Activated CD8-positive, alpha-beta T cell treated with anti-CD3 and anti-CD28 coated beads, Interleukin-2, amount 10 ng/mL, durations not matched to agents 7 days and 5 days (primary cell): Measurements from ENCODE around the gene PAM. TPM values are rescaled to one million over a fixed set of nuclear protein-coding genes. Genes with fewer than 3 reads are reported as not detected.

Experiments used
- ATAC-seq: fragments of 150-1000 bp; cut with Tn5 transposase; one replicate; pipeline ENCODE4 v1.10.0; 2021; ENCODE audit warnings: moderate library complexity
- CTCF ChIA-PET: fragments of 350-600 bp; sonication (Branson Sonifier 250); formaldehyde crosslinking; loops from one replicate; lab custom pipeline; 2021; ENCODE audit warnings: antibody characterized with exemption; lab: Charles Lee
- POLR2A ChIA-PET: fragments of 350-600 bp; sonication (Branson Sonifier 250); formaldehyde crosslinking; loops from one replicate; lab custom pipeline; 2021; ENCODE audit warnings: antibody characterized with exemption; lab: Charles Lee
- DNase-seq: peaks from one replicate; pipeline ENCODE4 v3.0.0-alpha.2; 2020
- H3K27ac Mint-ChIP-seq: one replicate; pipeline ENCODE4 v1.8.0; 2021; ENCODE audit warnings: mild to moderate bottlenecking, mixed read lengths
- H3K27me3 Mint-ChIP-seq: one replicate; pipeline ENCODE4 v1.8.0; 2021; ENCODE audit warnings: low read depth, mixed read lengths
- H3K36me3 Mint-ChIP-seq: one replicate; pipeline ENCODE4 v1.8.0; 2021; ENCODE audit warnings: low read depth, mixed read lengths
- H3K4me1 Mint-ChIP-seq: one replicate; pipeline ENCODE4 v1.8.0; 2021; ENCODE audit warnings: low read depth, mixed read lengths
- H3K4me3 Mint-ChIP-seq: one replicate; pipeline ENCODE4 v1.8.0; 2021; ENCODE audit warnings: mild to moderate bottlenecking, mixed read lengths
- H3K9me3 Mint-ChIP-seq: one replicate; pipeline ENCODE4 v1.8.0; 2022; ENCODE audit warnings: mixed read lengths; ENCODE audit not compliant: insufficient read depth
- total RNA-seq, 2 experiments: library from RNA; stranded (reverse); gene quantifications; one replicate each; pipeline ENCODE4 v1.2.3, GENCODE V29; 2021

Gene PAM
- total RNA-seq, 2 experiments from 2014 or later = 16.1 to 16.3 TPM

DNA sequence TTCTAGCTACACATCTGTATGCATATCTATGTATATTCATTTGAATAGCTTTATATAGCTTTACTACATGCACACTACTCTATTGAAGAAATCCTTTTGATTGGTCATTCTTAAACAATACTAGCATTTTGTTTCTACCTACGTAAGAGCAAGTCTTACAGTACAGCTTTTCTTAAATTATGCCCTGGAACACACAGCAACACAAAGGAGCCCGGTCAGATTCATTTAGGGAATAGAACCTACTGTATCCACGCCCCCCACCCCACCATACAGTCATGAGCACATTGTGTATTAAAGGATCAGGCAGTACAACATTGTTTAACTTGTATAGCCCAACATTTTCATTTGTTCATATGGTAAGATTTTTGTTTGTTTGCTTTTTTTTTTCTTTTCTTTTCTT, 202.0 kb downstream of the PAM start:
- H3K4me1 Mint-ChIP-seq = no peaks in the 10 kb centered on the region
- no peaks in the 10 kb centered on the region for H3K9me3 Mint-ChIP-seq
- H3K27me3 Mint-ChIP-seq = no peaks in the 10 kb centered on the region
- ChIA-PET CTCF (no interaction called here), POLR2A (no interaction called here)
- no peak overlapping the region for H3K4me3 Mint-ChIP-seq
- peaks cover 3% of the 10 kb centered on the region for H3K36me3 Mint-ChIP-seq
- DNase-seq (no peak), ATAC-seq (no peak)
- H3K27ac Mint-ChIP-seq = no peak overlapping the region

DNA sequence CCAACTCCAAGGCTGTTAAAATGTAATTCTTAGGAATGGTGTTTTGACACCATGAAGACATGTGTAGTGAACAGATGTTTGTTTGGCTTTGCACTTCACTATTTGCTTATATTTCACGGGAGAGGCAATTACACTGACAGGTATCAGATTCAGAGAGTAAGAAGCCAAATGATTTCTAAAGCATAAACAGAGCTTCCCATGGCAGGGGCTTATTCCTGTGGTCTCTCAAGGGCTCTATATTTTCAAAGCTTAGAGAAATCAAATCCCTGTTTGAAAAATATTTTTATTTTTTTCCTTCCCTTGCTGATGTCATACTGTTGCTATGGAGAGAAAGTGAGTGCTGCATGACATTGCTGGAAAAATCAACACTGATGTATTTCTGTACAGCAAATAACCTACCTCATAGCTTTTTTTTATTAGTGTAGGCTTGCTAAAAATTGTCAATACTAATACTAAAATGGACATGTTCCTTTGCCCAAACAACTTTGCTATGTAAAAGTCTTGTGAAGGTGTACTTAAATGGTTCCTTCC, 203.4 kb downstream of the PAM start:
- H3K27me3 Mint-ChIP-seq = no peaks in the 10 kb centered on the region
- no peak for ATAC-seq
- DNase-seq = no peak
- no peak overlapping the region for H3K4me3 Mint-ChIP-seq
- no peaks in the 10 kb centered on the region for H3K9me3 Mint-ChIP-seq
- POLR2A ChIA-PET = no interaction called here
- CTCF ChIA-PET = interaction anchor here (1.0 kb wide), 1 partner anchor 178 kb away, joined by 4 read pairs; no protein-coding TSS in a partner anchor
- peaks cover 3% of the 10 kb centered on the region for H3K36me3 Mint-ChIP-seq
- no peaks in the 10 kb centered on the region for H3K4me1 Mint-ChIP-seq
- no peak overlapping the region for H3K27ac Mint-ChIP-seq

DNA sequence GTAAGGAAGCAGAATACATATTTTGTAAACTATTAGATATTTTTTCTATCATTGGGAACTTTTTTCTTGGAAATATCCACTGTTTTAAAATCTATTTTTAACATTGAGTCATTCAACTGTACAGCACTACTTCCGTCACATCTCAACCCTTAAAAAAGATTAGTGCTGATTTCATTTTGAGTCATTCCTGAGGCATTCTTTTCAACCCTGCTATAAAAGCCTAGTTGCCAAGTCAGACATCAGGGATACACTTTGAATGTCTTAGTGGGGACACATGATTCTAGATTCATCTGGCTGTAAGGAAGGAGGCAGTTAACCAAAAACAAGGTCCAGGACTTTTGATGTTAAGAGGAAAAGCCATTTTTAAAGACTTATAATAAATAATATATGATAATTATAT, 203.9 kb downstream of the PAM start:
- Mint-ChIP-seq H3K4me1 (peaks cover 4% of the 10 kb centered on the region), H3K27ac (no peak overlapping the region), H3K36me3 (peaks cover 3% of the 10 kb centered on the region), H3K27me3 (no peaks in the 10 kb centered on the region), H3K9me3 (no peaks in the 10 kb centered on the region), H3K4me3 (no peak overlapping the region)
- ATAC-seq (no peak), DNase-seq (no peak)
- ChIA-PET POLR2A (no interaction called here), CTCF (interaction anchor here (1.0 kb wide), 1 partner anchor 179 kb away, joined by 4 read pairs; no protein-coding TSS in a partner anchor)

DNA sequence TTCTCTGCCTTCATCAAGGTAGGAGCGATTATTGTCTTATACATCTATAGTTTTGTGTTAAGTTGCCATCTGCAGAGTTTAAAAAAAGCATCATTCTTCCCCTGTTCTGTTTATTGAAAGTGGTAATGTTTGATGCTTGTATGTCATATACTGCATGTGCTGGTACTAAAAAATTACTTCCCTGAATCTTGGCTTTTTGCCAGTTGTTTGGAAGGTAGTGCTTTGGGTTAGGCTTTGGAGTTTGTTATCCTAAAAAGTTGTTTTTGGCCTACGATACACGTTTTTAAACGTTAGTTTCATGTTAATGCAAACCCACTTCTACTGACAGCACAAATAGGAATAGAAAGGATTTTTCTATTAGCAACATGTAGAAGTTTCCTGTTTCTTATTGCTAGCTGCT, 206.6 kb downstream of the PAM start:
- ChIA-PET POLR2A (no interaction called here), CTCF (interaction anchor here (0.7 to 1.8 kb wide), 2 partner anchors 9 to 12 kb away, joined by 3 to 4 read pairs; no protein-coding TSS in a partner anchor)
- no peaks in the 10 kb centered on the region for H3K27me3 Mint-ChIP-seq
- H3K27ac Mint-ChIP-seq = no peak overlapping the region
- no peak overlapping the region for H3K4me3 Mint-ChIP-seq
- DNase-seq (no peak), ATAC-seq (no peak)
- peaks cover 3% of the 10 kb centered on the region for H3K36me3 Mint-ChIP-seq
- no peaks in the 10 kb centered on the region for H3K9me3 Mint-ChIP-seq
- peaks cover 4% of the 10 kb centered on the region for H3K4me1 Mint-ChIP-seq

DNA sequence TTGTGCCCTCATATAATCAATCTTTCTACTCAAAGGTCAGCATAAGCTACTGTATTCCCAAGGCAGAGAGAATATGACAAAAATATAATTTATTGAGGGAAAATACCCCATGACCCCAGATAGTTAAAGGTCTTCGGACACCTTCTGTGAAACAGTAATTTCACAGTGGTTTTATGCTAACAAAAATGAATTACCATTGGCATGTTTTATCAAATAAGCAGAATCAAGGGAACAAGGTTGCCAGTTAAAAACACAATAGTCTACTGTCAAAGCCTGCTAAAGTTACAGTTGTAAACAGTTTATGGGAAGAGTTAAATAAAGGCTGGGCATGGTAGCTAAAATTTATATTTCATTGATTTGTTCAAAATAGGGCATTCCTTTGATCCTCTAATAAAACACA, 210.5 kb downstream of the PAM start:
- H3K4me3 Mint-ChIP-seq = no peak overlapping the region
- no peak overlapping the region for H3K27ac Mint-ChIP-seq
- CTCF ChIA-PET = no interaction called here
- POLR2A ChIA-PET = no interaction called here
- ATAC-seq (no peak), DNase-seq (no peak)
- no peaks in the 10 kb centered on the region for H3K36me3 Mint-ChIP-seq
- H3K27me3 Mint-ChIP-seq = no peaks in the 10 kb centered on the region
- no peaks in the 10 kb centered on the region for H3K9me3 Mint-ChIP-seq
- H3K4me1 Mint-ChIP-seq = peaks cover 4% of the 10 kb centered on the region

DNA sequence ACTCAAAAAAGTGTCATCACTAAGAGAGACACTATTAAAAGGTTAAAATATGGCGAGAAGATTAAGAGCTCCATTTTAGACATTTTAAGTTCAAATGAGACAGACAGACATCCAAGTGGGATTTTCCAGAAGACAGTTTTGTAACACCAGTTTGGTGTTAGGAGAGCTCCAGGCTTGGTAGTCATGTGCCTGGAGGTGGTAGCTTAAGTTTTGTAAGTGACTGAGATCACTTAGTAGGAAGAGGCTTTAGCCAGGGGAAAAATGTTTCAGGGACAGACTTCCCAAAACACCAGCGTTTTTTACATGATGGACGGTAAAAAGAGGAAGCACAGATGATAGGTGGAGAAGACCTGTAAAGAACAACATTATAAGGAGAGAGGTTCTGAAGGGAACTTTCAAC, 214.5 kb downstream of the PAM start:
- no peak for DNase-seq
- H3K4me1 Mint-ChIP-seq = peaks cover 3% of the 10 kb centered on the region
- H3K27ac Mint-ChIP-seq = no peak overlapping the region
- ChIA-PET POLR2A (no interaction called here), CTCF (interaction anchor here (1.0 kb wide), 1 partner anchor 33 kb away, joined by 3 read pairs; no protein-coding TSS in a partner anchor)
- no peaks in the 10 kb centered on the region for H3K27me3 Mint-ChIP-seq
- no peaks in the 10 kb centered on the region for H3K9me3 Mint-ChIP-seq
- no peak overlapping the region for H3K4me3 Mint-ChIP-seq
- ATAC-seq = no peak
- no peaks in the 10 kb centered on the region for H3K36me3 Mint-ChIP-seq

DNA sequence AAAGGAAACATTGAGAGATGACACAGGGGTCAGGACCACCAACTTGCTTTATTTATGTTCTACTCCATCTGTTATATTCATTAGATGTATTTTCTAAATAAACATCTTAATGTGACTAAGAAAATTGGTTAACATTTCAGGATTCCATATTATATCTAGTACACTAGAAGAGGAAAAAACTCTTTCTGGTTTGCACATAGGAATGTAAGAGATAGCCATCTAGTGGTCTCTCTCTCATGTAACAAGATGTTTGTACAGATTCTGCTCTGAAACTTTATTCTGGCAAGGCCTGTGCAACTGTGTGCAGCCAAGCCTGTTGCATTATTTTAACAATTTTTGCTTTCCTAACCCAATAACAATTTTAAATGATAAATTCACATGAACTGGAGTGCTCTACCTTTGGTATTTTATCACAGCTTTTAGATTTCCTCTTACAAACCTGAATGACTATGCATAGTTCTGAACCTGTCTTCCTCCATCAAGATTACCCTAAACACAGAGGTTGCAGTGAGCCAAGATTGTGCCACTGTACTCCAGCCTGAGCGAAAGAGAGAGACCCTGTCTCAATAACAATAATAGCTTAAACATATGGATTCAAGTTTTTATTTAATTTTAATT, 216.7 kb downstream of the PAM start:
- H3K36me3 Mint-ChIP-seq = no peaks in the 10 kb centered on the region
- peaks cover 3% of the 10 kb centered on the region for H3K4me1 Mint-ChIP-seq
- DNase-seq (no peak), ATAC-seq (peak; percentile 44)
- no peaks in the 10 kb centered on the region for H3K27me3 Mint-ChIP-seq
- no peak overlapping the region for H3K4me3 Mint-ChIP-seq
- H3K9me3 Mint-ChIP-seq = no peaks in the 10 kb centered on the region
- CTCF ChIA-PET = interaction anchor here (0.8 to 3.8 kb wide), 7 partner anchors 9 to 291 kb away, joined by 3 to 23 read pairs (median 3); no protein-coding TSS in a partner anchor
- POLR2A ChIA-PET = no interaction called here
- H3K27ac Mint-ChIP-seq = no peak overlapping the region

DNA sequence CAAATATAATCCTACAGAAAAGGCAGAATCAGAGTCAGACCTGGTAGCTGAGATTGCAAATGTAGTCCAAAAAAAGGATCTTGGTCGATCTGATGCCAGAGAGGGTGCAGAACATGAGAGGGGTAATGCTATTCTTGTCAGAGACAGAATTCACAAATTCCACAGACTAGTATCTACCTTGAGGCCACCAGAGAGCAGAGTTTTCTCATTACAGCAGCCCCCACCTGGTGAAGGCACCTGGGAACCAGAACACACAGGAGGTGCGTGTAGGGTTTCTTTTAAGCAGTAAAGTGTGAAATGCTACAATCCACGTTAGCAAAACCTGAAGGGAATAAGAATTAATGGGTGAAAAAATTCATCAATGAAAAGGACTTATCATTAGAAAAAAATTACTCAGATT, 219.1 kb downstream of the PAM start:
- Mint-ChIP-seq H3K27me3 (no peaks in the 10 kb centered on the region), H3K27ac (no peak overlapping the region), H3K9me3 (no peaks in the 10 kb centered on the region), H3K4me1 (peaks cover 3% of the 10 kb centered on the region), H3K4me3 (no peak overlapping the region), H3K36me3 (no peaks in the 10 kb centered on the region)
- no peak for ATAC-seq
- CTCF ChIA-PET = interaction anchor here (1.6 kb wide), 1 partner anchor 165 kb away, joined by 5 read pairs; no protein-coding TSS in a partner anchor
- no peak for DNase-seq
- POLR2A ChIA-PET = no interaction called here

DNA sequence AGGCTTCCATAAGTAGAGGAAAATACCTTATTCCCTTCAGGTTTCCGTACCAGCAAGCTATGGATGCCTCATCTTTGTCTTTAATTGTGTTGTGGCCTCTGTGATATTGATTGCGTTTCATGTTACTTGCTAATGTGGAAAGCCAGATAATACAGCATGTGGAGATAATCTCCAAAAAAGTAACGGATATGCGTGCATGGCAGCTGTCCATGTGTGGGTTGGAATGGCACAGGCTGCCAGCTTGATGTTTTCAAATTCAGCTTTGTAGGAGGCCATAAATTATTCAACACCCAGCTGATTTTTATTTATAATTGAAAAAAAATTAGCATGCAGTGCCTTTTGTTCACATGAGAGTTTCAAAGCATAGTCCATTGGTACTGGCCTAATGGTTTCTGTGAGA, 219.9 kb downstream of the PAM start:
- Mint-ChIP-seq H3K27me3 (no peaks in the 10 kb centered on the region), H3K36me3 (no peaks in the 10 kb centered on the region), H3K9me3 (no peaks in the 10 kb centered on the region), H3K4me3 (no peak overlapping the region), H3K4me1 (peaks cover 3% of the 10 kb centered on the region), H3K27ac (no peak overlapping the region)
- POLR2A ChIA-PET = no interaction called here
- DNase-seq (no peak), ATAC-seq (no peak)
- CTCF ChIA-PET = no interaction called here

DNA sequence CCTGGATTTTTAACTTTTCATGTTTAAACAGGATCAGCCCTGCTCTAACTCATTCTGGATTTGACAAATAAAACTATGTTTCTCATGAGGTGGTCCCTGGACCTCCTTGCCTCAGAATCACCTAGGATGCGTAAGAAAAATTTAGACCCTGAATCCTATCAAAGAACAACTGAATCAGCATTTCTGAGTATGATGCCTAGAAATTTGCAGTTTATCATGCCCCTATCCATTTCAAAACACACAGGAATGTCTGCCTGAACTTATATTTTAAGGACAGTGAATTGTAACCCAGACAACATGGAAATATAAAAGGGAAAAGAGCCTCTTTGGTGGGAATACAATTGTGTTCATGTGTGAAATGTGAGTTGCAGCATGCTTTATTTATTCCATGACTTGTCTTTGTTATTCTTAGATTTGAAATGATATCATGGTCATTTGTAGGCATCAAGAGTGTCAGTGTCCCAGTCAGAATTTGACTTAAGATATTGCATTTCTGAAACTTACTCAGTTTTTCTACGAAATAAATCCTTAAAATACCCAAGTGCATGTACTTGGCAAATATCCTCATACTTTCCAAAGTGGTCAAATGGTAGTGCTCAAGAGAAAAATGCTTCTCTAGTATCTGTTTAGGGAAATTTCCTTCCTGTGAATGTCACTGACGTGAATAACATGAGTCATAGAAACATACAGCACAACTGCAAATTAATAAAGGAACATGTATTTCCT, 220.5 kb downstream of the PAM start:
- no peaks in the 10 kb centered on the region for H3K9me3 Mint-ChIP-seq
- DNase-seq (no peak), ATAC-seq (no peak)
- ChIA-PET POLR2A (no interaction called here), CTCF (no interaction called here)
- H3K36me3 Mint-ChIP-seq = no peaks in the 10 kb centered on the region
- no peak overlapping the region for H3K4me3 Mint-ChIP-seq
- H3K27me3 Mint-ChIP-seq = no peaks in the 10 kb centered on the region
- H3K4me1 Mint-ChIP-seq = peaks cover 3% of the 10 kb centered on the region
- no peak overlapping the region for H3K27ac Mint-ChIP-seq

DNA sequence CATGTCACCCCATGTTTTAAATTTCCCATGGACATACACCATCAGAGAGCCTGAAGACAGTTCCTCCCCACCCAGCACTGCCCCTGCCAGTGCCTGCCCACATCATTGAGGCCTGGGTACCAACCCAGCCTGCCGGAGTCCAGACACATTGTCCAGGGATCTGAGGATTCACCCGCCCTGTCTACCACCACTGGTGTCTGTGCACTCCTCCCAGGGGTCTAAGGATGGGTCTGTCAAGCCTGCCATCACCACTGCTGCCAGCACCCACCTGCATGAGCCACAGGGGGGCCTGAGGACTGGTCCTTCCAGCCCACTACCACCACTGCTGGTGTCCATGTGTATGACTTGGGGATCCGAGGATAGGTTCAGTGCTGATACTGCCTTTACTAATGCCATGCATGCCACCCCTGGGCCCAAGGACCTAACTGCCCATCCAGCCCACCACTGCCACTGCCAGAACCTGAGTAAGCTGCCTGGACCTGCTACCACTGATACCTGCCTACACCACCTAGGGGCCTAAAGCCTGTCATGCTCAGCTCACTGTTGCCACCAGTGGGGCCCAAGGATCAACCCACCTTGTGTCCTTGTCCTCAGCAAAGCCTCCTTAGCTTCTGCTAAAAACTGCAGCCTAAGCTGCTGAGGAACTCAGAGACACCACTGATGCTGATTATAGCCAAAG, 227.0 kb downstream of the PAM start:
- CTCF ChIA-PET = no interaction called here
- H3K4me1 Mint-ChIP-seq = no peaks in the 10 kb centered on the region
- H3K27ac Mint-ChIP-seq = no peak overlapping the region

DNA sequence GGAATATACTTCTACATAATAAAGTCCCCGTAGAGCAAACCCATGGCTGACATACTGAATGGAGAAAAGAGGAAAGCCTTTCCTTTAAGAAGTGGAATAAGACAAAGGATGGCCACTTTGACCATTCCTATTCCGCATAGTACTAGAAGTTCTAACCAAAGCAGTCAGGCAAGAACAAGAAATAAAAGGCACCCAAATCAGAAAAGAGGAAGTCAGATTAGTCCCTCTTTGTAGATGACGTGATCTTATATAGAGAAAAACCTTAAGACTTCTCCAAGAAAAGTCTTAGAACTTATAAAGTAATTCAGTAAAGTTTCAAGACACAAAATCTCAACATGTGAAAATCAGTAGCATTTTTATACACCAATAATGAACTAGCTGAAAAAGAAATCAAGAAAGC, 231.0 kb downstream of the PAM start:
- Mint-ChIP-seq H3K9me3 (peaks cover 17% of the 10 kb centered on the region), H3K4me1 (no peaks in the 10 kb centered on the region), H3K27me3 (no peaks in the 10 kb centered on the region), H3K4me3 (no peak overlapping the region), H3K36me3 (peaks cover 8% of the 10 kb centered on the region), H3K27ac (no peak overlapping the region)
- ATAC-seq (no peak), DNase-seq (no peak)
- CTCF ChIA-PET = no interaction called here
- POLR2A ChIA-PET = no interaction called here

More for the DNA sequence above, 227.0 kb downstream of the PAM start:
- DNase-seq = no peak
- no peak for ATAC-seq
- POLR2A ChIA-PET = interaction anchor here (0.7 kb wide), 1 partner anchor 10 kb away, joined by 4 read pairs; no protein-coding TSS in a partner anchor
- H3K27me3 Mint-ChIP-seq = no peaks in the 10 kb centered on the region
- H3K36me3 Mint-ChIP-seq = peaks cover 8% of the 10 kb centered on the region
- no peak overlapping the region for H3K4me3 Mint-ChIP-seq
- peaks cover 17% of the 10 kb centered on the region for H3K9me3 Mint-ChIP-seq
